HEK293 (cell line): Measurements from ENCODE around the gene AJM1.

Experiments used
- CTCF ChIP-seq: fragments of 450-650 bp; formaldehyde crosslinking; IDR thresholded peaks from 2 replicates; pipeline ENCODE4 v1.5.1; 2016; ENCODE audit warnings: missing biosample characterization, missing genetic modification characterization
- PATZ1 ChIP-seq: fragments of 450-650 bp; formaldehyde crosslinking; IDR thresholded peaks from 2 replicates; pipeline ENCODE4 v1.5.1; 2016; ENCODE audit warnings: missing biosample characterization, missing genetic modification characterization
- SP2 ChIP-seq: fragments of 450-650 bp; formaldehyde crosslinking; IDR thresholded peaks from 2 replicates; pipeline ENCODE4 v1.5.1; 2016; ENCODE audit warnings: missing biosample characterization, missing genetic modification characterization
- ZBTB17 ChIP-seq: fragments of 450-650 bp; formaldehyde crosslinking; IDR thresholded peaks from 2 replicates; pipeline ENCODE4 v1.5.1; 2016; ENCODE audit warnings: missing biosample characterization, missing genetic modification characterization
- ZFP37 ChIP-seq: fragments of 450-650 bp; formaldehyde crosslinking; IDR thresholded peaks from 2 replicates; pipeline ENCODE4 v1.5.1; 2016; ENCODE audit warnings: missing biosample characterization, missing genetic modification characterization
- ZNF37A ChIP-seq: fragments of 450-650 bp; IDR thresholded peaks from 2 replicates; pipeline ENCODE4 v1.5.1; 2018; ENCODE audit warnings: missing biosample characterization, missing genetic modification characterization

- TF ChIP-seq ZNF37A (tag by site-specific recombination) (no peak), ZFP37 (tag by site-specific recombination) (no peak), SP2 (no peak), ZBTB17 (tag by site-specific recombination) (no peak), CTCF (tag by site-specific recombination) (no peak), PATZ1 (no peak)
Measured at GRCh38 chr9:136875155-136875554, 32.9 kb downstream of the AJM1 start.
